ENCODE data around the gene TAPT1. TPM values are rescaled to one million over a fixed set of nuclear protein-coding genes. Genes with fewer than 3 reads are reported as not detected.
A peak's percentile ranks its signal among the peaks of the same experiment; 100 is the strongest.
"Not testable (repeated sequence)": the region's sequence is repeated elsewhere in the genome, so short reads cannot be mapped to it uniquely, and the experiment has no call there.

TAPT1 gene
- 2.3 and 7.9 TPM in 2 replicates for total RNA-seq (2014; rRNA removed; shearing (Covaris generic); ENCODE audit: low replicate concordance)

- no peaks in the 10 kb centered on the region for H3K9me3 ChIP-seq
- no peaks in the 10 kb centered on the region for H3K27me3 ChIP-seq
- H3K4me3 ChIP-seq, result peak within 1 kb of the TSS; percentile 60
- peak; percentile 64 for DNase-seq
- no peaks in the 10 kb centered on the region for H3K36me3 ChIP-seq
These were observed at the start of gene TAPT1 for GRCh38 chr4:16225863-16226815. Gene TAPT1 (minus strand): TSS chr4:16226471. CDS start chr4:16226457, 14 bp downstream.

GRCh38 chr4:16271411-16271810, 45.1 kb upstream of the TAPT1 start:
- Histone ChIP-seq H3K9me3 (no peaks in the 10 kb centered on the region), H3K36me3 (no peaks in the 10 kb centered on the region), H3K27me3 (no peaks in the 10 kb centered on the region), H3K4me3 (no peak overlapping the region)
- no peak for DNase-seq

- no peaks in the 10 kb centered on the region for H3K36me3 ChIP-seq
- H3K9me3 ChIP-seq, result no peaks in the 10 kb centered on the region
- no peaks in the 10 kb centered on the region for H3K27me3 ChIP-seq
- no peak for DNase-seq
- H3K4me3 ChIP-seq, result no peak overlapping the region
These were observed 44.4 kb upstream of the TAPT1 start for GRCh38 chr4:16270454-16271328.

- not testable (repeated sequence) for H3K4me3 ChIP-seq, H3K36me3 ChIP-seq, H3K27me3 ChIP-seq, H3K9me3 ChIP-seq
- DNase-seq, result peak; percentile 78
These were observed 43.6 kb upstream of the TAPT1 start for GRCh38 chr4:16269742-16270453.

GRCh38 chr4:16269240-16269639, 43.0 kb upstream of the TAPT1 start:
- Histone ChIP-seq H3K27me3 (no peaks in the 10 kb centered on the region), H3K4me3 (no peak overlapping the region), H3K9me3 (no peaks in the 10 kb centered on the region), H3K36me3 (no peaks in the 10 kb centered on the region)
- peak; percentile 1 for DNase-seq

- H3K27me3 ChIP-seq, result no peaks in the 10 kb centered on the region
- no peak for DNase-seq
- H3K36me3 ChIP-seq, result no peaks in the 10 kb centered on the region
- H3K4me3 ChIP-seq, result no peak overlapping the region
- no peaks in the 10 kb centered on the region for H3K9me3 ChIP-seq
These were observed 42.0 kb upstream of the TAPT1 start for GRCh38 chr4:16268290-16268689.

GRCh38 chr4:16267639-16268038, 41.4 kb upstream of the TAPT1 start:
- no peak for DNase-seq
- no peak overlapping the region for H3K4me3 ChIP-seq
- no peaks in the 10 kb centered on the region for H3K27me3 ChIP-seq
- no peaks in the 10 kb centered on the region for H3K9me3 ChIP-seq
- no peaks in the 10 kb centered on the region for H3K36me3 ChIP-seq

- DNase-seq, result no peak
- H3K36me3 ChIP-seq, result no peaks in the 10 kb centered on the region
- H3K9me3 ChIP-seq, result no peaks in the 10 kb centered on the region
- H3K4me3 ChIP-seq, result no peak overlapping the region
- no peaks in the 10 kb centered on the region for H3K27me3 ChIP-seq
These were observed 39.5 kb upstream of the TAPT1 start for GRCh38 chr4:16265820-16266219.

GRCh38 chr4:16264798-16265197, 38.5 kb upstream of the TAPT1 start:
- no peak for DNase-seq
- Histone ChIP-seq H3K9me3 (no peaks in the 10 kb centered on the region), H3K36me3 (no peaks in the 10 kb centered on the region), H3K27me3 (no peaks in the 10 kb centered on the region), H3K4me3 (no peak overlapping the region)

- H3K9me3 ChIP-seq, result no peaks in the 10 kb centered on the region
- no peaks in the 10 kb centered on the region for H3K27me3 ChIP-seq
- no peak overlapping the region for H3K4me3 ChIP-seq
- no peak for DNase-seq
- H3K36me3 ChIP-seq, result no peaks in the 10 kb centered on the region
These were observed 36.8 kb upstream of the TAPT1 start for GRCh38 chr4:16263056-16263455.

- no peaks in the 10 kb centered on the region for H3K27me3 ChIP-seq
- H3K9me3 ChIP-seq, result no peaks in the 10 kb centered on the region
- no peak overlapping the region for H3K4me3 ChIP-seq
- no peaks in the 10 kb centered on the region for H3K36me3 ChIP-seq
- DNase-seq, result no peak
These were observed 35.9 kb upstream of the TAPT1 start for GRCh38 chr4:16262188-16262587.

GRCh38 chr4:16261313-16261878, 35.1 kb upstream of the TAPT1 start:
- DNase-seq, result no peak
- no peak overlapping the region for H3K4me3 ChIP-seq
- H3K36me3 ChIP-seq, result no peaks in the 10 kb centered on the region
- H3K27me3 ChIP-seq, result no peaks in the 10 kb centered on the region
- no peaks in the 10 kb centered on the region for H3K9me3 ChIP-seq

GRCh38 chr4:16259889-16260246, 33.6 kb upstream of the TAPT1 start:
- no peak overlapping the region for H3K4me3 ChIP-seq
- DNase-seq, result no peak
- H3K27me3 ChIP-seq, result no peaks in the 10 kb centered on the region
- H3K9me3 ChIP-seq, result no peaks in the 10 kb centered on the region
- H3K36me3 ChIP-seq, result no peaks in the 10 kb centered on the region

GRCh38 chr4:16259241-16259888, 33.1 kb upstream of the TAPT1 start:
- Histone ChIP-seq H3K4me3 (no peak overlapping the region), H3K36me3 (no peaks in the 10 kb centered on the region), H3K27me3 (no peaks in the 10 kb centered on the region), H3K9me3 (no peaks in the 10 kb centered on the region)
- no peak for DNase-seq

- Histone ChIP-seq H3K4me3 (no peak overlapping the region), H3K36me3 (no peaks in the 10 kb centered on the region), H3K9me3 (no peaks in the 10 kb centered on the region), H3K27me3 (no peaks in the 10 kb centered on the region)
- DNase-seq, result no peak
These were observed 31.3 kb upstream of the TAPT1 start for GRCh38 chr4:16257611-16258010.

GRCh38 chr4:16256343-16256742, 30.1 kb upstream of the TAPT1 start:
- H3K9me3 ChIP-seq, result no peaks in the 10 kb centered on the region
- no peak overlapping the region for H3K4me3 ChIP-seq
- H3K36me3 ChIP-seq, result no peaks in the 10 kb centered on the region
- DNase-seq, result no peak
- no peaks in the 10 kb centered on the region for H3K27me3 ChIP-seq
